NCI-H2196 (cell line): ENCODE results near the gene CYP26B1.

ENCODE experiments used
- DNase-seq: peaks from one replicate; lab custom pipeline; 2025; ENCODE audit not compliant: unreplicated experiment; lab: John Stamatoyannopoulos, UW

The CYP26B1 gene

DNA sequence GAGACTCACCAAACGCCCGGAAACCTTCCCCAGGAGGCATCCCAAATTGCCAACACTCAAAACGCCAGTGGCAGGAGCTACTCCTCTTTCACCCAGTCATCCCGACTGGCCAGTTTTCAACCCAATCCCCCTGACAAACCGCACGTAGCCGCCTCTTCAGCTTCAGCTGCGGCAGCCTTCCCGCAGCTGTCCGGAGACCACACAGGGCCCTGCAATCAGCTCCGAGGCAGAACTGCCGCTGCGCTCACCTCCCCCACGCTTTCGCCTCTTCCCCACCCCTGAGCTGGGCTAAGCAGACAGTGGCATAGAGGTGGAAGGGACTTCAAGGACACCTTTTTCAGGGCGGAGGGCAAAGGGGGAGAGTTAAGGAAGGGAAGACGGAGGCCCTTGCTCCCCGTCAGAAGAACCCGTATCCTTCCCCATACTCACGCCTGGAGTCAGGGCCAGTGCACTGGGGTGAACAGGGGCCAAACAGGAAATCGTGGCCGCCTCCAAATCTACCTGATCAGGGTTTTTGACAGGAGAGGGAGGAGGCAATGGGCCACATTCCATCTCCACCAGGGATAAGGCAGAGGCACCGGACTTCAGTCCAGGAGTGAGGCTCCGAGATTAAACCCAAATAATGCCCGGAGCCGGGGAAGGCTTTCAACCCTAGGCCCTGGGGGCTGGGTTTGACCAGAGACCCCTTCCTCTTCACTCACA is 16.9 kb downstream of the CYP26B1 start:
- DNase-seq, result no peak

DNA sequence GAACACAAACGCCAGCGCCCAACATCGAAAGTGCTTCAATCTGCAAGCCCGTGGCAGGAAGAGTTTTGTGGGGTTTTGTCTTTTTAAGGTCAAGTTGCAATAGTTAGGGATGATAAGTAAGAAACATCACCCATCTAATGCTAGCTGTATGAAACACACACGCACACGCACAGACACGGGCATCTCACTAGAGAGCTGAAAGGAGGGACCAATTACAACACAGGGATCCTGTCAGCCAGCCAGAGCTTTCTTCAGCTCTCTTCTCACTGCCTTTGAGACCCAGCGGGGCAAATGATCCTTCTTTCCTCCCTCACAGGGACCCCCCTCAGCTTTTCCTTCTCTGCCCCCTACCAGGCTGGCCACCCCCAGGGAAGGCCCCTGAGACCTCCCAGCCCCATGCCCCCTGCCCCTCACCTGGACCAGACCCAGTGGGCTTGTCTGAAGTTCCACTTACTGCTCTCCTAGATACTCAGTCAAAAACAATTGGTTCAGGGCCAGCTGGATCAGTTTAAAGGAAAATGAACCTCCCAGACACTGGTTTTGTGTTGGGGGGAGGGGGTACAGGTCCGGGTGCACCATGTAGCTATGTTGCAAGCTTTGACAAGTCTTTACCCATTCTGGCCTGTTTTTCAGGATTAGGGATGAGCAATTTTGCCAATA is 17.9 kb downstream of the CYP26B1 start:
- no peak for DNase-seq

DNA sequence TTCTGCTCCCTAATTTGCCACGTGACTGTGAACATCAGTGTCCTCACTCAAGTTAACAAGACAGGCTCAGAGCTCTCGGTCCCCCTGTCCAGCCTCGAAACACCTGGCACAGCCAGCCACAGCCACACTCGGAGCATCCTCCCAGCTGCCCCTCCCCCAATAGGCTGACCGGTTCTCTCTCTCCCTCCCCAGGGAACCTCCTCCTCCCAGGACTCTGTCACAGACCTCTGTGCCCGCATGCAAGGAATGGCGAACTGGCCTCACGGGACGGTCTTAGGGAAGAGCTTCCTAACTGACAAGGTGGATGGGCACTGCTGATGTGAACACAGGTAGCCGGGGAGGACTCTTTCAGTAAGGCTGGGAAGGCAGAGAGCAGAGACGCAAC is 18.8 kb downstream of the CYP26B1 start:
- DNase-seq, result no peak

DNA sequence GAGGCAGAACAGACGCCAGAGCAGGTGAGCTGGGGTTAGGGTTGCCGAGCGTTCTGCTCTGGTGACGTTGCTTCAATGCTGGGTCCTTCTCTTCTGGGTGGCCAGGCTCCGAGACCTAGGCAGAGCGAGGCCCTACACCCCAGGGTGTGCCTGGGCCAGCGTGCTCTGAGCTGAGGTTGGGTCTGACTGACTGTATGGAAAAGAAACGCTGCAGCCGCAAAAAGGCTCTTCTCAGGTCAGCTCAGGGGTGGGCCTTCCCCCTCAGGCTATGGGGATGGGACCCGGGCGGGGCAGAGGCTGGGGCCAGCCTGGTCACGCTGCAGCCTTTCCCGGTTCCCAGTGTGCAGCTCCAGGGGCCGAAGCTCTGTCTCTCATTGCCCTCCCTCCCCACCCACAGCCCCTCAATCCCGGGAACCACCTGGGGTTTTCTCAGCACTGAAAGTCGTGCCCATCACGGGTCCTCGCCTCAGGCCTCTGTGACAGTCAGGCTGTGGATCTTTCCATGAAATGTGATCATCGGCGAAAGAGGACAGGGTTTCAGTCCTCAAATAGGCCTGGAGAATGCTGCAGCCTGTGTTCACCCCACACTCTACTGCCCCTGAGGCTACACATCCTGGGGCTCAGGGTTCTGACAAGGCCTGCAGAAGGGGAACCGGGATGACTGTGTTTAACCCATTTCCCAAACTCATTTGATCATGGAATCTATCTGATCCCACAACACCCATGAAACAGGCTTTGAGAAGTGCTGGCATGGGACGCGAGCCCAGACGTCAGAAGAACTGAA is 19.4 kb downstream of the CYP26B1 start:
- no peak for DNase-seq

DNA sequence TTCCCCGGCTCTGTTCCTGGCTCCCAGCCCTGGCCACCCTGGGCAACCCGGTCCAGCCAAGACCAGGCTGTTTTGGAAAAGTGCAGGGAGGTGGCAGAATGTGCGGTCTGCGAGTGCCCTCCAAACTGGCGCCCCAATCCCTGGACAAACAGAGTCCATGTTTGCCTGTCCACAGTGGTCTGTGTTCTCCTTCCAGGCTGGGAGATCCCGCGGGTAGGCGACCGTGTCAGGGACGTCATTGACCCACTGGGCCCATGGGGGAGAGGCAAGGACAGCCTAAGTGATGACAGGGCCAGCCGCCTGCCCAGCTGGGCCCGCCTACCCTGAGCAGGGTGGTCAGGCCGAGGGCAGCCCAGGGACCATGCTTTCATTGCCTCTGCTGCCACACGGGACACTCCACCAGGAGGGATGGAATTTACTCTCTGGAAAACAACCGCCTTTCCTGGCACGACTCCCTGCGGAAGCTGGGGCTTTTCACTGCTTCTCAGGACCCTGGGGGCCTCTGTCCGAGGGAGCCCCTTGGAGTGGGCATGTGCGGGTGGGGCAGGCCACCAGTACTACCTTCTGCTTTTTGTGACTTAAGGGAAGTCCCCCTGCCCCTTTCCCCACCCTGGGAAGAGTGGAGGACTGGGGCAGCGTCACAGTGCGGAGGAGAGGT is 20.1 kb downstream of the CYP26B1 start:
- no peak for DNase-seq

DNA sequence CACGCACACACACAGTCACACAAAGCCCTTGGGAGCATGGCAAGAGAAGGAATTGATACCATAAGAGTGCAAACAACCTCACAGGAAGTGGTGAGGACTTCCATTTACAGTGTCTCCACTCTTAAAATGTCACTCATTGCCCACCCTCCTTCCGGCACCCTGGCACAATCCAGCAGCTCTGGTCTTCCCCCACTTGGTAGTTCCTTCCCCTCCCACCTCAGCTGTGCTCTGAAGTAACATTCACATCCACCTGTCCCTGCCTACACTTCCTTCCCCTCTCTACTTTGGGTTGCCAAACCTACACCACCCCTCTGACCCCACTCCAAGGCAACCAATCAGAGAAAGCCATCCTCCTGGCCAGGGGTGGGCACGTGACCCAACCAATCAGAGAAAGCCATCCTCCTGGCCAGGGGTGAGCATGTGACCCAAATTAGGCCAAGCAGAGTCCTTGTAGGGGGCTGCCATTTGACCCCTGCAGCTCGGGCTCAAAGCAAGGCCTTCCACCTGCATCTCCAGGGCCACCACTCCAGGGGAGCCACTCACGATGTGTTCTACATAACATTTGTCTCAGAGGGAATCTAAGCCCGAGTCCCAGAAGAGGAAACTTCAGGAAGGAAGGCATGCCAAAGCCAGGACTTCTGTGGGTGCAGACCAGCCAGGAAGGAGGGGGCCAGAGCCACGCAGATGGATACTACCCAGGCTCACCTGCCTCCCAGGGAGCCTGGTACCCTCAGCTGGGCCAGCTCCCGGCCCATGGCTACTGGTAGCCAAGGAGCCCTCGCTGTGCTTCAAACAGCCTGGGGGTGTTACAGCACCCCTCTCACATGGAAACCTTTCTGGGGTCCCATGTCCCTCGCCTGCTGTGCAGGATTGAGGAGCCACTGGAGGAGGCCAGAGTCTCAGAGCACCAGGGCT is 21.2 kb downstream of the CYP26B1 start:
- no peak for DNase-seq

DNA sequence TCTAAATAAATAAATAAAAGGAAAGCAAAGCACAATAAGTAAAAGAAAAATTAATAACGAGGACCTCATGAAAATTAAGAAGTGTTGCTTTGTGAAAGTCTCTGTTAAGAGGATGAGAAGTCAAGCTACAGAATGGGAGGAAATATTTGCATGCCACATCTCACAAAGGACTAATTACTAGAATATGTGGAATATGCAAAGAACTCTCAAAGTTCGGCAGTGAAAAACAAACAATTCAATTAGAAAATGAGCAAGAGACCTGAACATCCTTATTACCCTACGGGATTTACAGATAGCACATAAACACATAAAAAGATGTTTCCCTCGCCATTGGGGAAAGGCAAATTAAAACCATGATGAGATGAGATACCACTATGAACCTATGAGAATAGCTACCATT is 23.3 kb downstream of the CYP26B1 start:
- DNase-seq, result no peak

DNA sequence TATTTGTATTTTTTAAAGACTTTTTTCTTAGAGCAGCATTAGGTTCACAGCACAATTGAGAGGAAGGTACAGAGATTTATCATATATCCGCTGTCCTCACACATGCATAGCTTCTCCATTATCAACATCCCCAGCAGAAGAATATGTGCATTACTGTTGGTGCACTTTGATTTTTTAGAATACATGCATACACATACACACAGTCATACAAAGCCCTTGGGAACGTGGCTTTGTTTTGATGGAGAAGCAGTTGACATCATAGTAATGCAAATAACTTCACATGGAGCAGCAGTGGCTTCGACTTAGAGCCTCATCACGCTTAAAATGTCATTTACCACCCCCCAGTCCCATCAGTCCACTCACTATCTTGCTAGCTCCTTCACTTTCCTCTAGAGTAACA is 26.5 kb downstream of the CYP26B1 start:
- no peak for DNase-seq

DNA sequence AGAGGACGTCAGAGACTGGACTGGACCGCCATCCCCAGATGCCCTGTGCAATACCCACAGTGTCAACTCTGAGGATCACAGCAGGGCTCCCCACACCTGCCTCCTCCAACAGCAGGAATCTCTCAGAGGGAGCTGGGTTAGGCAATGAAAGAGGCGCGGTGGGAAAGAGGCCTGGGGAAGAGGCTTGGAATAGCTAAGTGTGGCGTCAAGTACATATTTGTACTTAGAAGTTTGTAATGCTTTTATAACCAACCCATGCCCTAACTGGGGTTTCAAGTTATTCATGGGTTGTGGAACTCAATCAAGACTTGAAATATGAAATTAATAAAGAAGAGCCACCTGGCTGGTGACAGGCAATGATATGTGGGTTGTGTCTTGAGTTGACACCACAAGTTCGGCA is 28.7 kb downstream of the CYP26B1 start:
- no peak for DNase-seq

DNA sequence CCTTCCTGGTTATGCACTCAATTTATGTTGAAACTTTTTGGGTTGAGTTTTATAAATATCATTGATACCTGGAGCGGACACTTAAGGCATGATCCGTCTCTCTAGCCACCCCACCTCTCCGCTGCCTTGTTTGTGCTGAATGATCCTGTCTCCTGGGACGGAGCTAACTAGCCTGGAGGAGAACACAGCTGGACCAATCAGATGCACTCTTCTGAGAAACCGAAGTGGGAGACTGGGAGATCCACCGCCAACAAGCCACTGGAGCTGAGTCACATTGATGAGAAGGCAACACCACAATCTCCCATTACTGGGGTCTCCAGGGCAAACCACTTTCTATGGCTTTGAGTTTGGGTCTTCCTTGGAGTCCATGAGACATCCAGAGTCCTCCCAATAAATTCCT is 29.3 kb downstream of the CYP26B1 start:
- DNase-seq, result no peak

DNA sequence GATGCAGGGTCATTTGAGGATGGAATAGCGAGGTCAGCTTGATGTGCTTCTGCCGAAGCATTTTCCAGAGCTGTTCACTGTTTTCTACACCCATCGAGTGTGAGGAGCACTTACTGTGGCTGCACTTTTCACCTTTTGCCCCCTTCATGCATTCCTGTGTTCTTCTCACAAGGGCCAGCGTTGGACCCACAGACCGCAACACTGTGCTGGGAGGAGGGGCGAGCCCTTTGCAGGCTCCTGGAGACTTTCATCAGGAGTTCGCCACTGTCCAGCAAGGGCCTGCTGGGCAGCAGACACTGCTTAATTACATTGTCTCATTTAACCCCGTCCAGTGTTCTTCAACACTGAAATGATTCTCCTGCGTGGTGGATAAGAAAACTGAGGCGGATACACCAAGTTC is 29.9 kb downstream of the CYP26B1 start:
- DNase-seq, result no peak

DNA sequence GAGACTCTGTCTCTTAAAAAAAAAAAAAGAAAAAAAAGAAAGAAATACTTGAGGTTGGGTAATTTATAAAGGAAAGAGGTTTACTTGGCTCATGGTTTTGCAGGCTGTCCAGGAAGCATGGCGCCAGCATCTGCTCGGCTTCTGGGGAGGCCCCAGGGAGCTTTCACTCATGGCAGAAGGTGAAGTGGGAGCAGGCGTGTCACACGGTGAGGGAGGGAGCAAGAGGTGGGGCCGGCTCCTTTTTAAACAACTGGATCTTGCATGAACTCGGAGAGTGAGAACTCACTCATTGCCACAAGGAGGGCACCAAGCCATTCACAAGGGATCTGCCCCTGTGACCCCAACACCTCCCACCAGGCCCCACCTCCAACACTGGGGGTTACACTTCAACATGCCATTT is 30.6 kb downstream of the CYP26B1 start:
- no peak for DNase-seq

DNA sequence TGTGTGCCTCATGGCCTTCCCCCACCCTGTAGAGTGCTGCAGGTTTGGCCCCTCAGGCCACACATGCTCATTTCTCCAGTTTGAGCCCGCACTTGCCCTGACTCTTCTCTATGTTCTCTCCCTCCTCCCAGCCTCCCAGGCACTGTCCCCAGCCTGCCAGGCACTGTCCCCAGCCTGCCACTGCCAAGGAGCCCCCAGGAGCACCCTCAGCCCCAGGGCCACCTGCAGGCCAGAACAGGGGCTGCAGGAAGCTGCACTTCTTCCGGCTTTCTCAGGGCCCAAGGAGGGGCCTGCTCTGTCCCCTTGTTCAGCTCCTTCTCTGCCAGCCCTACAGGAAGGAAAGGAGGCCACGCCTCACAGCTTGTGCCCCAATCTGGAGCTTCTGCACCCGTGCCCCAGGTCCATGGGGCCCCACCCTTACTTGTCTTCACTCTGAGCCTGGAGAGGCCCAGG is 31.6 kb downstream of the CYP26B1 start:
- DNase-seq, result no peak

DNA sequence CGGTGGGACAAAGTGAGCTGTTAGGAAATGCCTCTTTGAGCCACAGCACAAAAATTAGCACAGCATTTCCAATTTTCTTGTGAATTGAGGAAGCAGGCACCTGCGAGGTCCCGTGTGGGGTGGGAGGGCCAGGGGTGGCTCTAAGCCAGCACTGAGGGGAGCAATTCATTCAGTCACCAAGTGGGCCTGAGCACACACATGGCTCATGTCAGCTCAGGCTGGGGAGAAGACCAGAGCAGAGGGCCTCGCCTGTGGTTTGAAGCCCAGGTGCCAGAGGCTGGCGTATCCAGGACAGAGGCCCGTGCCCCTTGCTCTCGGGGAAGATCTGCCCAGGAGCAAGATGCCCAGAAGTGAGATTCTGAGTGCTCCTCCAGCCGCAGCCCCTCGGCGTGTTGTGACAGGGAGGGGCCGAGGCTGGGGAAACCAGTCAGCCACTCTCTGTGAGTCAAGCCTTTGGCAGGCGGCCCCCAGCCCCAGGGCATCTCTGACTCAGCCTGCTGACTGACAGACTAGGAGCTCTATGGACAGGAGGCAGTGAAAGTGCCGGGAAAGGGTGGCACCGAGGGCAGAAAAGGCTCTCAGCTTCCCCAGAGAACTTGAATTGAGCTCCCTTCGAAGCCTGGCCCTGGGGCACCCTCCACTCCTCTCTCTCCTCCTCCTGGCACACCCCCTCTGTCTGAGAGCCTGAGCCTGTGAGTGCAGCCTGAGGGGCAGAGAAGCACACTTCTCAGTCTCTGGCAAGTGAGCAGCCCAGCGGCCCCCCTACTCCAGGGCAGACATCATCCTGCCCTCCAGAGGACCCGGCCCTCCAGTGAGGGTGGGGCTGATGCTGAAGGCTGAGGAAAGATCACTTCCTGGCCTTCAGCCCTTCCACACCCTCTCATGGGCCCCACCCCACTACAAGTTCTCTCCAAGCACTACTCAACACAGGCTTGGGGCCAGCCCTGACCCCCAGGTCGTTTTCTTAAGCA is 32.3 kb downstream of the CYP26B1 start:
- no peak for DNase-seq

DNA sequence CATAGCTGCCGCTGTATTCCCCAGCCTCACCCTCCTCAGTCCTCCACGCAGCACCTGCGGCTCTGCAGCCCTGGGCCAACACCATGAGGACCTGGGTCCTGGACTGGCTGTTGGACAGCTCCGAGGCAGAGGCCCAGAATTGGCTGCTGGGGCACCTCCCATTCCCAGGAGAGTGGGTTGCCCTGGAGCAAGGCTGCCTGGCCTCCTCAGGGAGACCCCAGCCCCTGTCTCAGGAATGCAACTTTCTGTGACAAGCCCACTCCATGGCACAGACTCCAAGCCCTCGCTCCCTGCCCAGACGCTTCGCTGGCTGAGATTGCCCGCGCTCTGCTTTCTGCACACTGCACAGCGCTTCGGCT is 33.0 kb downstream of the CYP26B1 start:
- DNase-seq, result no peak

DNA sequence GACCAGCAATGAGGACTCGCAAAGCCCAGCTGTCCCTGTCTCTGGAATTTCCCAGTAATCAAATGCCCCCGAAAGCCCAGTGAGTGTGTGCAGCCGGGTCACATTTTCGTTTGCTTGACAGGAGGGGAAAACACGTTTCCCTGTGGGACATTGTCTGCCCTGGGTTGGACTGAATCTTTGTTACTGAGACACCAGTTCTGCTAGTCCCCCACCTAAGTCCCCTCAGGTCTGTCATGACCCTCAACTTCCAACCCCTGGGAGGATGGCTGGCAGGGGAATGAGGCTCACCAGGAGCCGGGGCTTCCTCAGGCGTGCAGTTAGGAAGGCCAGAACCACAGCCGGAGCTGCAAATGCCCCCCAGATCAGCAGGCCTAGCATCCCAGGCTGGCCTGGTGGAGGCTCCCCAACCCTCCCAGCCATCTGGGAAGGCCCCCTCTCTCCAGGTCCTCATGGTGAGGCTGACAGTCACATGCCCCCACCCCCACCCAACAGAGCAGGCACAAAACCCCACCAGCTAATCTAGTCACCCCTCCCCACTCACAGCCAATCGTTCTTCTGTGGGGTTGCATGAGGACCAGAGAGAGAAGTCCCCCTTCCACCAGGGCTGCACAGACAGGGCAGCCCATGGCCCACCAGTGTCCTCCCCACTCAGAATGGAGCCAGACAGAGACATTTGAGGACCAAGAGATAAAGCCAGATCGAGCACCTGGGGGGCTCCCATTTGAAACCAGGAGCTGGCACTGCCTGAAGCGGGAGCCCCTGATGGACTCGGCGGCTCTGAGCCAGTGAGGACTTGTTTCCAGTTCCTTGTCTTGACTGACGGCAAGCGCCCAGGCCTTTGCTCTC is 33.6 kb downstream of the CYP26B1 start:
- DNase-seq, result no peak

DNA sequence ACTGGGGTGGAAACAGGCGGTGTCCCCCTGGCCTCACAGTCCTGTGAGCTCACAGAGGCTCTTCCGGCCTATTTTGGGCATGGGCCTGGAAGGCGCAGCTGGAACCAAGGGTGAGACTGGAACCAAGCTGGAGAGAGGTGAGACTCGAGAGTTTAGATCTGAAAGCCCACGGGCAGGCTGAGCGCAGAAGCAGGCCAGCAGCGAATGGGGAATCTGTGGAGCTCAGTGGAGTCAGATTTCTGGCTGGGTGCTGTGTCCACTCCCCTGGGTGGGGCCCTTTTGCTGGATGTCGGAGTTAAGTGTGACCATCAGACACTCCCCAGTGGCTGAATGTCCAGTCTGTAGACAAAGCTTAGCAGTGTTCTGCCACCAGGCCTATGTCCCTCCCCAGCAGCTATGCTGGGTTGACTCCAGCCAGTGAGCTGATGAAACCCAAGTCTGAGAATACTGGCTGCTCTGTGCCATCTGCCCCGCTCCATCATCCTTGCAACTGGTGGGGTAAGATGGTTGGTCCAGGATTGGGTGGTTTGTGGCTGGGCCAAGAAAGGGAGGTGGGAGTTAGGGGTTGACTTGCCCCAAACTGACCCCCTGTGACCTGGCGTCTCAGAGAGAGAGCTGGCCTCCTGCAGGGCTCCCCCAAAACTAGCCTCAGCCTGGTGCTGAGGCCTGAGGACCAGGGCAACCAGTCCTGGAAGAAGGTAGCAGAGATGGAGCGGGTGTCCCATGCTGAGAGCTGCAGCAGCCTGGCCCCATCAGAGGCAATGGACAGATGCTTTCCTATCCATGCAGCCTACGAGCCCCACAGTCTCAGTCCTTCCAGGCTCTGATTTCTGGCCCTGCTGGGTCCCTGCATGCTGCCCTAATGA is 34.4 kb downstream of the CYP26B1 start:
- no peak for DNase-seq

DNA sequence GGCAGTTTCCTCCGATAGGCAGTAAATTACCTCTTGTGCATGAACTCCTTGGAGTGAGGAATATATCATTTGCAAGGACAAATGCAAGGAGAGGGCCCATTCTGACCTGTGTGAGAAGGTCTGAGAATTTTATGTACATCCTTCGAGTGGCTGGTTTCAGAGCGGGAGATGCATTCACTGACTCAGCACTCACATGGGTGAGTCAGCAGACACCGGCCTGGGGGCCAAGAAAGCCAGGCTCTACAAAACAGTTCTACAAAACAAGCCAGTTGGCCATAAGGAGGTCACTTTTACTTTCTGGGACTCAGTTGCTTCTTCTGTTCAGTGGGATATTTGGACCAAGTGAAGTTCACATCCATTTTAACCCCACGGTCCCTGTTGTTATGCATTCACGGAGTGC is 35.3 kb downstream of the CYP26B1 start:
- no peak for DNase-seq
